Stimulated activated CD4-positive, alpha-beta T cell treated with anti-CD3 and anti-CD28 coated beads, Interleukin-4, amount 100 ng/mL, for 48 hours (primary cell): ENCODE data around the gene DTD1.

ENCODE experiments used
- DNase-seq, 2 donors: peaks; one replicate each; pipeline ENCODE4 v3.0.0-alpha.2; 2020; ENCODE audit warnings: low read depth in 2 of 2

Gene DTD1, protein sequence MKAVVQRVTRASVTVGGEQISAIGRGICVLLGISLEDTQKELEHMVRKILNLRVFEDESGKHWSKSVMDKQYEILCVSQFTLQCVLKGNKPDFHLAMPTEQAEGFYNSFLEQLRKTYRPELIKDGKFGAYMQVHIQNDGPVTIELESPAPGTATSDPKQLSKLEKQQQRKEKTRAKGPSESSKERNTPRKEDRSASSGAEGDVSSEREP

DNA sequence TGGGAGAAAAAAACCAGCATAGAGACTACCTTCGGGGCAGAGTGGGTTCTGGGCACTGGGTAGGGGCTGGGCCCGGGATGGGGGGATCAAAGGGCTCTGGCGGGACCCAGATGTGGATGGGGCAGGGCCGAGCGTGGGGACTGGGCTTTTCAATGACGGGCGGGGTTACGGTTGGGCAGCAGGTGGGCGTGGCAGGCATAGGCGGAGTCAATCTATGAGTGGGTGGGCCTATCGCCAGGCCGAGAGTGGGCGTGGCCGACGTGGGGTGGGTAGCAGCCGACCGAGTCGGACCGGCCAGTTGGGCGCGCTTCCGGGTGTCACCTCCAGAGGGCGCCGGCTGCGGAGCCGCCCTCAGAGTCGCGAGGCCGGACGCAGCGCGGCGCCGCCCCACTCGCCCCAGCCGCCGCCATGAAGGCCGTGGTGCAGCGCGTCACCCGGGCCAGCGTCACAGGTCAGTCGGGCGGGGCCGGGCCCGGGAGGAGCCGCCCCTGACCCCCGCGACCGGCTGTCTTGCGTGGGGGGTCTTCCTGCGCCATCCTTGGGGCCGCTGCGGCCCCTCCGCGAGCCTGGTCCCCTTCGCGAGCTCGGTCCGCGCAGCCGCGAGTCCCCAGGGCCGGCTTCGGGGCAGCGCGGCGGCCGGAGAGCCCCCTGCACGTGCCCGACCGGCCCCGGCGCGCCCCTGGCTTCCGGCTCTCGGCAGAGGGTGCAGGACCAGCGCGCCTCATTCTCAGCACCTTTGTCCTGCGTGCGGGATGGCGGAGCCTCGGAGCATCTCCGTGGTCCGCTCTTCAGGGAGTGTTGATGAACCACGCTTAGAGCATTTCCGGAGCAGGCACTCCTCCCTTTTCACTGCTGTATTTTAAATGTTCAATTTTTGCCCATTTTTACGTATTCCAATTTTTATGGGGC, at the start of gene DTD1:
TSS of gene DTD1 (plus strand) at position 390 of the 909 bp plus-strand sequence. CDS start at position 409, 19 bp downstream.
- peak; percentile 90 for DNase-seq

DNA sequence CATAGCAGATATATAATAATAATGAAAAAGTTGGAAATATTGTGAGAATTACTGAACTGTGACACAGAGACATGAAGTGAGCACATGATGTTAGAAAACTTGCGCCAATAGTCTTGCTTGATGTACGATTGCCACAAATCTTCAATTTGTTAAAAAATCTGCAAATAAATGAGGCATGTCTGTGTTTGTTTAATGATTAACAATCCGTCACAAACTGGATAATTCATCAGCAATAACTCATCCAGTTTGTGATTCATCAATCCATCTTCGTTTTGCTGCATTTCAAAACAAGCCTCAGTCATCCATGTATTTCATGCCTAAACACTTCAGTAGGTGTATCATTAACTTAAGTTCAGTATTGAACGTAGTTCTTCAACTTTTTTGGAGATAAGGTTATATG, 46.1 kb upstream of the DTD1 start:
- no peak for DNase-seq

DNA sequence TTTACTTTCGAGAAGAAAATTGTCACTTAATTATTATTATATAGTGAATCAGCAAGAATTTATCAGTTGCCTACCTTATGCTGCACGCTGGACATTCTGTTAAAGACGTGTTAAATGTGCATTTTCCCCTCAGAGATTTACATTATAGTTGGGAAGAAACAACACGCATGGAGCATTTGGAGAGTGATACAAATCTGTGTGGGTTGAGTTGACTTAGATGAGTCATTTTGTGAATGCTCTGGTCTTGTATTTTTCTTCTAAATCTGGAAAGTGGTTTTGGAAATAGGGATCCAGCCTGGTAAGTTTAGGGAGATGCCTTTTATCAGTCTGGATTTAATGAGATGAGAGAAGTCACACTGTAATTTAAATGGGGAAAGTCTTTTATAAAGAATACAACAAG, 44.6 kb upstream of the DTD1 start:
- DNase-seq = no peak

DNA sequence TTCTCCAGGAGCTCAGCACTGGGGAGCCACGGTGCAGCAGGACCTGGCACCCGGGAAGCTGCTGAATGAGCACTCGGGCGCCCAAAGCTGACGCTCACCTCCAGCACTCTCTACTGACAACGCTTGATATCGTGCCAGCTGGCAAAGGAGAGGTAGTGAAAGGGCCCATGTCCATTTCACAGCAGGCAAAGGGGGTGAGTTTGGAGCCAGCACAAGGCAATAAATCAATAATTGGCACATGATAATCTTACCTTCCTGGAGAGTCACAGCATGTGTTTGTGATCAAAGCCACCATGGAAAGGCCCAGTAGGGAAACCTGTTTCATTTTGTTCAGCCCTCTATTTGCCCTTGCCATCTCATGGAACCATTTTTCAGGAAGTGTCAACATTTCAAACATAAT, 43.9 kb upstream of the DTD1 start:
- no peak for DNase-seq

DNA sequence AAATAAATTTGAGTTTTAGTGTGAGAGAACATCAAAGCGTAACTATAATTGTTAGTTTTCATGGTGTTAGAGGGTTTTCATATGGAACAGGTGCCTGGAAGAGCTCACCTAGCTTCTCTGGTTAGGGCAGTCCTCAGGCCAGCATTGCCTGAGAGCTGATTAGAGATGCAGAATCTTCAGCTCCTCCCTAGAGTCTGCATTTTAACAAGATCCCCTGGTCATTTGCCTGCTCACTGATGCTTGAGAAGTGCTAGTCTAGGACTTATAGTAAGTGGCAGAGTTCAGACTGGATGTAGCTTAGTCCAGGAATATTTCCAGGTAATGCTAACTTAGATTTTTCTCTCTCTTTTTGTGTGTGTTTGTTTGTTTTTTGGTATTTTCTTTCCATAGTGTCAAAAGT, 42.3 kb upstream of the DTD1 start:
- DNase-seq = no peak

DNA sequence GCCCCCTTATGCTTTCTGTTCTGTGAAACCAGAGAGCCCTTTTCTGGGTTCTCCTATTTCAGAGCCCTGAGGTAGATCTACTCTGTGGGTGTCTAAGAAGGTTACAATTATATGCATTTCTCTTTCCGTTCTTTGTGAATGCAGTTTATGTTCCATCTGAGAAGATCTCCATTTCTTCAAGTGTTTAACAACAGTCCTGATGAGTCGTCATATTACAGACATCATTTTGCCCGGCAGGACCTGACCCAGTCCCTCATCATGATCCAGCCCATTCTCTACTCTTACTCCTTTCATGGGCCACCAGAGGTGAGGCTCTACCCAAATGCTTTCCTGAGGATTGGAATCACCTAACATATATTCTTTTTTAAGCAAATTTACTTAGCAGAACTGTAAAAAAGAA, 39.4 kb upstream of the DTD1 start:
- no peak for DNase-seq

DNA sequence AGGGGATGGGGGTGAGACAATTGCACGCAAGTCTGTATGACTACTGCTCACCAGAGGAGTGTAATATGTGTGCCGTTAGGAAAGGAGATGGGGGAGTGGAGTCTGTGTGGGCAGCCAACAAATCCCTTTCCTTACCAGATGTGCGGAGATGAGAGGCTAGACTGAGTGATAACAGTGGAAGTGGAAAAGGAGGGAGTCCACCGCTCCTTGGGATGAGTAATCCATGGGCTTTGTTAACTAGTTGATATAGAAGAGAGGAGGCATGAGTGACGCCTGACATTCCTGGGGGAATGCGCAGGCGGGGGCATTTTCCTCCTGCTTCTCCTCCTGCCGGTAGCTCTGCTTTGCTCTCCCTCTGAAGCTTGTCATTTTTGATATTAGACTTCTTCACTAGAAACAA, 34.1 kb upstream of the DTD1 start:
- no peak for DNase-seq

DNA sequence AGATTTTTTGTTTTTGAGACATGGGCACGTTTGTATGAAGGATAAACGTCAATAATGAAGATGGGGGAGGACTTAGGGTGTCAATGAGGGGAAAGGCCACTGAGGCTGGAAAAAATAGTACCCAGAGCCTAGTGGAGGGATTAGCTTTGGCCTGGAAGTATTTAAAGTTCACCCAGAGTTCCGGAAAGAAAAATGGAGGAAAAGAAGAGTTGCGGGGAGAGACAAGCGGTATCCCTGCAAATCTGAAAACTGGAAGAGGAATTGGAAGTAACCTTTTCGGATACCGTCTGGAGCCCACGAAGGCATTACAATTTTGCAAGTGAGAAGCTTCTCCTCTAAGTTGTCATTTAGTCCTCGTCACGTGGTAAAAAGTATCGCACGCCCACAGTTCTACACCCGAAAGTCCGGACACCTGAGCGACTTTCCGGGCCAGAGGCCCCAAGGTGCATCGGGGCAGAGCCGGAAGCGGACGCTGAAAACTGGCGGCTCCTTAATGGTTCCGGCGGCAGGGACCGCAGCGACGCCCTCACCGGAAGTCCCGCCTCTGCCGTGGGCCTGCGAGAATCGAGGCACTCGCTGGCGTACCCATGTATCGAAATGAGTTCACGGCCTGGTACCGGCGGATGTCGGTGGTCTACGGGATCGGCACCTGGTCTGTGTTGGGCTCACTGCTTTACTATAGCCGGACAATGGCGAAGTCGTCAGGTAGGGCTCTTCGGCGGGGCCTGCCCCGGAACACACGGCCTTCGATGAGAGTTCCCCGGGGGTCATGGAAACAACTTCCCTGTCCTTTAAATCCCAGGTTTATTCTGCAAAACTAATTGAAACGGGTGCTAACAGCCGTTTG, 20.7 kb upstream of the DTD1 start, which contains the start of gene SMIM26:
TSS of gene SMIM26 (plus strand) at position 541 of the 847 bp plus-strand sequence. CDS start at position 588, 47 bp downstream.
- DNase-seq = peak; percentile 88 to 94

DNA sequence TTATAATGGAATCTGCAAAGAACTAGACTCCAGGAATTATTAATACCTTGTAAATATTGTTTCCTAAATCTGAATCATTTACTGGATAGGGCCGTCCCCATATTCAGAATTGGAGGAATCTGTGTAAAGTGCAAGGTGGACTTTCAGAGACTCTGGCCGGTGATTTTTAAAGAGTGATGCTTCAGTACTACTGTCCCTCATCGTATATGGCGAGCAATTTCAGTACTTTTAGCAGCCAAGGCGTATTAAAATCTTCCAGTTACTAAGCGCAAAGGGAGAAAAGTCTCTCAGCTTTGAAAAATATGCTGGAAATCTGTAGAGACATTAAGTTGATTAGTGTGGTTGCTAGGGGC, 20.1 kb upstream of the DTD1 start:
- no peak for DNase-seq

DNA sequence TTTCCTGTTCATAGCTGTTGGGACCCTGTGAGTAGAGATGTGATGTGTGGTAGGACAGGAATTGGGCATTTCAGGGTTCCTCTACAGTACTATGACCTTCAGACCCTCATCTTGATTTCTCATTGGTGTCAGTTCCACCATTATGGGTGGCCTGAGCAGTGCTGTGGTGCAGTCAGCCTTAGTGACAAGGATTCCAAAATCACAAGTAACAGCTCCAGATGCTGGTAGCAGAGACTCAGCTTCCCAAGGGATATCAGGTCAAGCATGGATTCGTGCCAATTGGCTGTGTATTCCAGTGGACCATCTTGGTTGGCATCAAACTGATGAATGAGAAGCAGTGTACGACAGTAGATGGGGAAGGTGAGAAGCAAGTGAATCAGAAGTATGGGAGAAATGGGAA, 16.8 kb upstream of the DTD1 start:
- no peak for DNase-seq

DNA sequence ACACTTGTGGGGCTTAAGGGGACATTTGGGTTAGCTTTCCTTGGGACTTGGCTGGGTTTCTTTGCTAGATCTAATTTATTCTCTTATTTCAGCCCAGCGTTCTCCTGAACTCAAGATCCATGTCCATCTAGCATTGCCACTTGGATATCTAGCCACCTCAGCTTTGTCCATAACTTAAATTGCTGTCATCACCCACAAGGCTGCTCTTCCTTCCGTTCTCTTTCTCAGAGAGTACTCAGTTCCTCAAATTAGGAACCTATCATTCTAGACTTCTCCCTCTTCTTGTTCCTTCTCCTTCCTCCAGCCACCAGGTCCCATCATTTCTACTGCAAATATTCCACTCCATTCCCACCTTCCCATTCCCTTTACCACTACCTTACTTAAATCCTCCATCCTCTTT, 16.3 kb upstream of the DTD1 start:
- no peak for DNase-seq

DNA sequence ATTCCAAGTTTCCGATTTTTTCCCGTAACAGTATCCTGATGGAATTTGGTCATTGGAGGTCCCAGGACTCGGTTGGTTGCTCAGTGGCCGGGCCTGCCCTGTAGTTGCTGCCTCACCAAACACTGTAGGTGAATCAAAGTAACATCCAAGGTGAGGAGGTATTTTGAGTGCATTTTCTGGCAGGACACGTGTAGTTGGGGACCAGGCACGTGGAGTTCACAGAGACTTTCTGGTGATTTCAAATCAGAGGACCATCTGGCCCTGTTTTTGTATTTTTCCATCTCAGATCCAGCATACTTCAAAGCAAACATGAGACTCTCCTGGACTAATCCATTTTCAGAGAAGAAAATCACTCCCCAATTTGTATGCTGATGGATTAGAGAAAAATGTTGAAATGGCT, 9.9 kb upstream of the DTD1 start:
- no peak for DNase-seq

DNA sequence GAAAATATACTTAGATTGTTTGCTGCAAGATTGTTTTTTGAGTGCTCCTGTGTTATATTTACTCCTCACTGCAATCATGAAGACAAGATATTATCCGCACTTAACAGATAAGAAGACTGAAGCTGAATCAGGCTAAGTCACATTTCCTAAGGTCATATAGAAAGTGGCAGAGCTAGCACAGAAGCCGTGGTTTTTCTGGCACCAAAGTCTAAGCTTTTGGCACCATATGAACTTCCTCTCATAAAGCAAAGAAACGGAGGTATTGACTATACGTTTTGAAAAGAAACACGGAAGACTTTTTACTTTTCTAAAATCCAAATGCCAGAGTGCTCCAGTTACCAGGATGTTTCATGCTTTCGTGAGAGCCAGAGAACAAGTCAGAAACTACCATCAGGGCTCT, 9.3 kb upstream of the DTD1 start:
- no peak for DNase-seq

DNA sequence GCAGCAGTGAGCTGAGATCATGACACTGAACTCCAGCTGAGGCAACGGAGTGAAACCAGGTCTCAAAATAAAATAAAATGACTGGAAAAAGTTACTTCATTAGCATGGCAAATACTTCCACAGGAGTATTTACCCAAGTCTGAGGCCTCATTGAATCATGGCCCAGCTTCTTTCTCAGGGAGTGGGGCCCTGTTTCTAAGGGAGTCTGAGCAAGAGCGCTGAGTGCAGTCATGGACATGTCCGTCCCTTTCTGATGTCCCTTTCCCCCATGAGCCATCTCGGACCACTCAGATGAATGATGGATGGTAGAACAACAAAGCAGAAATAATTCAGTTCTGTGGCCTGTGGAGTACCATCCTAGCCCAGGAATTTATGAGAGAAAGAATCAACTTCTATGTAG, 7.8 kb upstream of the DTD1 start:
- DNase-seq = no peak

DNA sequence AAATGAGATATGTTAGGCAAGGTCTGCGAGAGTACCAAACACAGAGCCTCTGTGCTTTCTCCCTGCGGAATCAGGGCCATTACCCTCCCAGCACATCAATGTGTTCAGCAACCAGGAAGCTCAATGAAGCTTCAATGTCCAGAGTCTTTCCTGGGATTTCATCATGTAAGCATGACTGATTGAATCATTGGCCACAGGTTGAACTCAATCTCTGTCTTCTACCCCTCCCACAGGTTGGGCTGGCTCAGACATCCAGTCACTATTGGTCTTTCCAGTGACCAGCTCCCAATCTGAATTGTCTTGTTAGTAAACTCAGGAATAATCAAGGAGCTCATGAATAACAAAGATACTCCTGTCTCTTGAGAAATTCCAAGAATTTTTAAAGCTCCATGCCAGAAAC, 2.7 kb upstream of the DTD1 start:
- DNase-seq = no peak

DNA sequence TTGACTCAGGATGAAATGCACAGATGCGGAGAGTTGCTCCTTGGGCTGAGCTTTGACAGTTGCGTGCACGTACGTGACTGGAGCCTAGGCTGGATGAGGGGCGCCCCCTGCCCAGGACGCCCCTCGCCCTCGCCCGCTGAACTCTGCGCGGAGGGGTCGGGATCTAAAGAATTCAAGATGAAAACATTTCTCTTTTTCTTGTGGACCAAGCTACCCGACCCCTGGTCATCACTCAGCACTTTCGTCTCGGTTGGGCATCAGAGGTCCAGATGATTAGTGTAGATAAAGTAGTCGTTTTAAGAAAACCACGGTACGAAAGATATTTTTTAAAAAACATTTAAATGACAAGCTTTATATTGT, 700 bp downstream of the DTD1 start:
- no peak for DNase-seq

DNA sequence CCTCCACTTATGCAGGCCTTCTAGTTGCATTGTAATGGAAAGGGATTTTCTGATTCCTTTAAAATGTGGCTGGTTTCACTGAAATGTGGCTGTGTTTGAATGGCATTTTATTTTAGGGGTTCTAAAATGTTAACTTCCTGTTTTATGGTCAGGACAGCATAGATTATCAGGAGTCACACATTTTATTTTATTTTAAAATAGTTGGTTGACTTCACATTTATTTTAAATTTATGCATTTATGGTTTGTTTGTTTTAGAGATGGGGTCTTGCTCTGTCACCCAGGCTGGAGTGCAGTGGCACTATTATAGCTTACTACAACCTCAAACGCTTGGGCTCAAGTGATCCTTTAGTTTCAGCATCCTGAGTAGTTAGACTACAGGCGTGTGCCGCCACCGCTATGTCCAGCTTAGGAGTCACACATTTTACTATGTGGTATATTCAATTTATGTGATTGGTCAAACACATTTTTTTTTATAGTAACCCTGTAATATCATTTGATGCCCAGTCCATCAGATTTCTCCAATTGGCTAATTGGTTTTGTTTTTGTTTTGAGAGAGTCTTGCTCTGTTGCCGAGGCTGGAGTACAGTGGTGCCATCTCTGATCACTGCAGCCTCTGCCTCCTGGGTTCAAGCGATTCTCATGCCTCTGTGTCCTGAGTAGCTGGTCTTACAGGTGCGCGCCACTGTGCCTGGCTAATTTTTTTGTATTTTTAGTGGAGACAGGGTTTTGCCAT, 2.3 kb downstream of the DTD1 start:
- DNase-seq = no peak

DNA sequence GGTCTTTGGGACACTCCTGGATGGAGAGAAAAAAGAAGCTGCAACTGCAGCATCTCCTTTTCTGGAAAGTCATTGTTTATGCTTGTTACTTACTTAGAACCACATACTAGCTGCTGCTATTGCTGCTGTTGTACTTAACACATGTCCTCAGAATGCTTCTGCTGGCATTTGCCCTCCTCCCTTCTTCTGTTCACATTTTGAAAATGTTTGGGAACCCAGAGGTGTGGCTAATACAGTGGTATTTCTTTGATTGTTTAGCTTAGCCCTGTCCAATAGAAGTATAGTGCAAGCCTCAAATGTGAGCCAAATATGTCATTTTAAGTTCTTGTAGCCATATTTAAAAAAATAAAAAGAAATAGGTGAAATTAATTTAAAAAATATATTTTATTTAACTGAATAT, 8.4 kb downstream of the DTD1 start:
- no peak for DNase-seq

DNA sequence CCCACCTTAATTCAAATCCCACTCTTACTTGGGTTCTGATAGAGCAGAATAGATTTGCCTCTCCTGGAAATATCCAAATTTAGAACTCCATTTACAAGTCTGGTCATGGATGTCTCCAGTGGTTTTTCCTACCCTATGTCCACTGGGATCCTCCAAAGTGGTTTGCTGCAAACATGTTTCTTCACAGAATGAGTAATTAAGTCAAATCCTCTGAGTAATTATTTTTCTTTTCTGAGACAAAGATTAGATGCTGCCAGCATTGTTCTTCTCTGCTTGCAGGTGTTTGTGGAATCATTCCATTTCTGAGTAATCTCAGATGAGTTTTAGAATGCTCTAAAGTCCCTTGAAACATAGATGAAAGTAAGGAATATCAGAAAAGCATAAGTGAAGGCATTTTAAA, 21.9 kb downstream of the DTD1 start:
- DNase-seq = no peak

DNA sequence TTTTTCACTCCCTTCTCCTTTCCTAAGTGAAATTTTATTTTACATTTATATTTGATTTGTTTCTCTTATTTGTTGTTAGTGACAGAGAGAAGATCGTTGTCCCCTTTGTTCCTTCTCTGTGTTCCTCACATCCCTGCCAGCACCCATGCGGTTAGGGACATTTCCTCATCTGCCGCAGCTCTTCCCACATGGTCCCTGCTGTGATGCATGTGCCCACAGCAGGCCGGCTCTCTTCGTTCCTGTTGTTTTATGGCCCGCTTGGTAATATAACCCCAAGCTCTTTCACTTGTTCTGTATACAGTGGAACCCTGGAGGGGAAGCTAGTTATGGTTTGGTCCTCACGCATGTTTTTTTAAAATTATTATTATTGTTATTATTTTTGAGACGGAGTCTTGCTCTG, 23.6 kb downstream of the DTD1 start:
- no peak for DNase-seq

DNA sequence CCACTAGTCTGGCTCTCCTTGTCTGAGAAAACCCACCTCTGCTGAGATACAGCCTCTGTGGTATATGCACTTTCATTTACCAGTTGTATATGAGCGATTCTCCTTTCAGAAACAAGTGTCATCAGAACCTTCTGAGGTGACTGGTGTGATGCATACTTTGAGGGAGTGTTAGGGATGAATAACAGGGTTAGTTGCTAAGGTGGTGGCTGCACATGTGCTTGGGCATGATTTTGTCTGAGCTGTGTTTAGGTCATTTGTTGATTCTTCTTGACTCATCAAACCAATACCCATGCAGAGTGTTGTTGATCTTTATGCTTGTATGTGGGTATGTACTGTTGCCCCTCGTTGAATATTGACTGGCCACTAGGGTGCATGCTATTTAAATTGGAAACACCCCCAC, 25.7 kb downstream of the DTD1 start:
- DNase-seq = no peak

DNA sequence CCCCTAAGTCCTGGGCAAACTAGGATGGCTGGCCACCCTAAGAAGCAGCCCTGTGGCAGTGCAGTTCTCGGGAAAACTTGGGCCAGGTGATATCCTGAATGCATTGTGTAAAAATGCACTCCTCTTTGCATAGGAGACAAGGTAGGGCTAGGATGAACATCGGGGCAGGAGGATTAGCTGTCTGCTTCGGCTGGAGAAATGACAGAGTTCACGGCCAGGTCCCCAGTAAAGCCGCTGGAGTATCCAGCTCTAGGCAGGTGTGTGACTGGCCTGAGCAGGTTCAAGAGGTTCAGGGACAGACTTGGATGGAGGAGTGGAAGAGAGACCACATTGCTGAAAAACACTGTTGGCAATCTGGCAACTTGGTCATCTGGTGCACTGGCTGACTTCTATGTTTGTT, 26.4 kb downstream of the DTD1 start:
- DNase-seq = no peak
